GM18511 (cell line): ENCODE measurements around the gene RRBP1.
A peak's percentile ranks its signal among the peaks of the same experiment; 100 is the strongest.

Experiments used
- ATAC-seq: cut with Tn5 transposase; IDR thresholded peaks from one replicate; pipeline ENCODE4 v1.9.1; 2021; ENCODE audit warnings: mild to moderate bottlenecking, moderate library complexity; ENCODE audit not compliant: unreplicated experiment

Gene RRBP1

DNA sequence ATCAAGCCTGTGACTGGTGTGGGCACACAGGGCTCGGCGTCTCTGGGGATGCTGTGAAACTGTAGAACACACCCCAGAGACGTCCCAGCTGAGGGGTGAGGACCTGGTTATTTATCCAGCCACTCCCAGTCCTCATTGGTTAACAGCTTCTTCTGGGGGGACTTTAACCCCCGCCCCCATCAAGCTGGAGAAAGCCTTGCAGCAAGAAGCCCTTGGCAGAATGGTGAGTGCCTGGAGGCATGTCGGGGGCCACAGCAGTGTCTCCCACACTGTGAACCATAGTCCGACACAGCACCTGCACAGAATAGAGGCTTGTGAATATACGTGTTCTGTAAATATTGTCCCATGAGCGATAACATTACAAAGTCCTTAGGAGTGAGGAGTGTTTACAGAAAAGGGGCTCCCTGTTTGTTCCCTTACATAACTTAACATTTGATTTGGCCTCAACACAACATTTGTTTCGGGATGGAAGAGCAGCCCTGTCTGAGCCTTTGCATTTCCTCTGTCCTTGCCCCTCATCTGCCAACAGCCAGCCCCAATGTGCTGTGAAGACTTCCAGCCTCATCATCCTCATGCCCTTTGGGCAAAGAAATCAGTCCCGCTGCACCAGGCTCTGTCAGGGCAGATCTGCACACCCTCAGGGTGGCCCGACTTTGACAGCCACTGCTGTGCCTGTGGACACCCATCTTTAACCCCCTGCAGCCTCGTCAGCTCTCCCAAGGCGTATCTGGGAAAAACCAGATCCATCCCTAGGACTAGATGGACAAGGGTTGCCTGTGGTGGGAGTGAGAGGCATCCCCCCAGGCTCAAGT is 2.2 kb upstream of the RRBP1 start:
- no peak for ATAC-seq

DNA sequence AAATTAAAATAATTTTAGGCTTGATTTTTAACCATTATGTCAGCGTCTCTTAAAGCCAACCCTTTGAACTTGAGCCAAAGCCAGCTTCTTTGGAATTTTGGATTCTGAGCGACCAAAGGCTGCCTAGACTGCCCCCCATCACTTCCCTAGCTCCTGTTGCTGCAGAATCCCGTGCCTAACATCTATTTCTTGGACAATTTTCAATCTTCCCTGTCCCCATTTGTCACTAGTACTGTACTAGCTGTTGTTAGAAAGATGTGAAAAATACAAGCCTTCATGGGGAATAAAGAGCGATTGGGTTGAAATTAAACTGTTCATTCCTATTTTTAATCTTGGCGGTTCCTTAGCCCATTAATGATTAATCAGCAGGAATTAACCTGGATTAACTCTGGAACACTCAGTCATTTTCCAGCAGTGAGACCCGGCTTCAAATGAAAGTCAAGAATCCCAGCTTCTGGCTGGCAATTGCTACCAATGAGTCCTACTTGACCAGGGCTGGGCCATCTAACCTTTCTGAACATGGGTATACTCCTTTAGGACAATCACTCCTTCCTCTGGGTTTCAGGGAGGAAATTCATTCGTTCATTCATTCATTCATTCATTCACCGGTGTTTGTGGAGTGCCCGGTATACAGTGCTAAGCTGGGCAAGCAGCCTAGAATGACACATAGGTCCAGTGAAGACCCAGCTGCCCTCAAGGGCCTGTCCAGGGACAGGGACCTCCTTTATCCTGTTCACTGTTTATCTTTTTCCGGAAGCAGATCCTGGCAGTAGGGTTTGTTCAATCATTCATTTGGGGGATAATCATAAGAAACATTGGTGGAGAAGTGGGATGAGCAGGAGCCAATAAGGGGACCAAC is 1.4 kb upstream of the RRBP1 start:
- ATAC-seq: no peak

DNA sequence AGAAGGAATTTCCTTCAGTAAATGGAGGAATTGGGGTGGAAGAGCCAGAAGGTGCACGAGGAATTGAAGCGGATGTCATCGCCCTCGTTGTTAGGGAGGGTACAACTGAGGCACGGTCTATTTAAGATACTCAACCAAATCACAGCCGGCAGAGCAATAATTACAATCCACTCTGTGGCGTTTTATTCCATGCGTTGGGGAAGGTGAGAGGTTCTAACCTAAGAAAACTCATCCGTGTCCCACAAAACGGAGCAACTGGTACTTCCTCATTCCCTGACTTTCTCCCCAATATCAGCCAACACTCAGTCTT is 802 bp upstream of the RRBP1 start:
- ATAC-seq: no peak

- peak; percentile 15 for ATAC-seq
Observed at GRCh38 chr20:17681726-17682102, 328 bp downstream of the RRBP1 start.

DNA sequence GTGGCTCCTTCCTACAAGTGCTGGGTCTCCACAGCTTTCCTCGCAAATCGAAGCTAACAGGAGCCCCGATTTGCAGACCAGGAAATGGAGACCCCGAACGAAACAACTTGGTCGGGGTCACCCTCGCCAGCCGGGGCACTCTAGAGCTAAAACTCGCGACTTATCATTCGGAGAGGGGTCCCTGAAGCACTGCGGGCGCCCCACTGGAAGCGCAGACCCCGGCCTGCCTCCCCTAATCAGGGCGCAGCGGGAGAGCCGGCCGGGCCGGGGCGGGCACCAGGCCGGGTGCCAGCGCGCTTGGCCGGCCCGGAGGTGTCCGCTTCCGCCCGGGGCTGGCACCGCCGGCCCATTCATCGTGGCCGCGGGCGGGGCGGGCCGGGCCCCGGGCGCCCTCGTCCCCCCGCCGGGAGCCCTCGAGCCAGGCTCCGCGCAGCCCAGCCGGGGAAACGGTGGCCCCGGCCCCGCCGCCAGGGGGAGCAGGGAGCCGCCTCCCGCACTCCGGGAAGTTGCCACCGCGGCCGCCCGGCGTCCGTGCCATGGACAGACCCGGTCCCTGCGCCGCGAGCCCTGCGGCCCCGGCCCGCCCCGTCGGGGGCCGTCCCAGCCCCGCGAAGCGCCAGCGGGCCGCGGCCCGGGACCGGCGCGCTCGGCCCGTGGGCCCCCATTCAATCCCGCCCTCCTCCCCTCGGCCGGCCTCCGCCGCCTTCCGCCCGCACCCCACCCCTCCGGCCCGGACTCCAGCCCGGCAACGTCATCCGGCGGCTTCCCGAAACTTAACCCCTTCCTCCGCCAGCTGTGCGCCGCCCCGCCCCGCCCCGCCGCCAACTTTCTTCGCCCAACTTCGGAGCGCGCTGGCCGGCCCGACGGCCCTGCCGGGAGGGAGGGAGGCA is 961 bp downstream of the RRBP1 start:
- peak; percentile 52 for ATAC-seq

DNA sequence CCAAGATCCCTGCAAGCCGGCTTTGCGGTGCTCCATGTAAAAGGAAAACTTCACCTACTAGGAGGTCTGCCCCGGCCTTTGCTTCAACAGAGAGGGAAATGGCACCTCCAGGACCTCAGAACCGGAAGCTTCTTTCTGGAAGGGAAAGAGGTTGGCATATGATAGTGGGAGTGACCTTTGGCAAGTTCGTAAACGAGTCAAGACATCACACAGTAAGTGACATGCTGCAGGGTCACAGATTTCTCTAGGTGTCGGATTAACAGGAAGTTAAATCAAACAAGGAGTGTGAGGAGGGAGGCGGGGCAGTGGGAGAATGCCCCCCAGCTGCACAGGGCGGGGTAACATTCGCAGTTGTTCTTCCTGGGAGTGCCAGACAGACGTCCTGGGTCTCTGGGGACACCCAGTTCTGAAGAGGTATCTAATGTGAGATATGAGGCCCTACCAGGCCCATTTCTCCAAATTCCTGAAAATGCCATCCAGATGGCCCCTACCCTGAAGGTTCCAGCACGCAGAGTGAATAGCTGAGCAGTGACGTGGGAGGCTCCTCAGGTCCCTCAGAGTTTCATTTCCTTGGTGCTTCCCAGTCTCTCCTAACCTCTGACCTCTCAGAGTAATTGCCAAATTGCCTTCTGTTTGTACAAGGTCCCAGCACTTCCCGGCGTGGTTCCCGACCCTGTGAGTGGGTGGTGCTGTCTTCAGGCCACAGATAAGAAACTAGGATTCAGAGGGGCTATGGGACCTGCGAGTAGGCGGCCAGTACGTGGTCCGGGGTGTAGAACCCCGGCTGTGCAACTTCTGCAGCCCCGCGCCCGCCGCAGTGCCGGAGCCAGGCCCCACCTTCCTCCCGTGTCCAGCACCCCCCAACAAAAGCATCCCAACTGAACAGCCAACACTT is 1.9 kb downstream of the RRBP1 start:
- ATAC-seq: no peak

- ATAC-seq: no peak
Observed at GRCh38 chr20:17678886-17679285, 3.2 kb downstream of the RRBP1 start.

DNA sequence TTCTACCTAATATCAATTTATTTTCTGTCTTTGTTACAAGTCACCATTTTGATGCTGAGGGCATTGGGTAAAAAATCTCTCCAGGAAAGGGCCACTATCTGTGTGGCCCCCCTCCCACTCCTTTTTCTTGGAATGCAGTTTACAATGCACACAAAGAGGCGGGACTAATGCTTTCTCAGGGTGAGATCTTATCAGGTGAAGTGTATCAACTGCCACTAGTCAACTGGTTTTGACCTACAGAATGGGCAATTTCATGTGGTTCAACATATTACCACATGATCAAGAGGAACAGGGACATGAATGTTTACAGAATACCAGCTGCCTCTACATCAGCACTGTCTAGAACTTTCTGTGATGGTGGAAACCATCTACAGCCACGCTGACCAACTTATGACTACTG is 3.7 kb downstream of the RRBP1 start:
- no peak for ATAC-seq

- no peak for ATAC-seq
Observed at GRCh38 chr20:17676942-17677341, 5.1 kb downstream of the RRBP1 start.

DNA sequence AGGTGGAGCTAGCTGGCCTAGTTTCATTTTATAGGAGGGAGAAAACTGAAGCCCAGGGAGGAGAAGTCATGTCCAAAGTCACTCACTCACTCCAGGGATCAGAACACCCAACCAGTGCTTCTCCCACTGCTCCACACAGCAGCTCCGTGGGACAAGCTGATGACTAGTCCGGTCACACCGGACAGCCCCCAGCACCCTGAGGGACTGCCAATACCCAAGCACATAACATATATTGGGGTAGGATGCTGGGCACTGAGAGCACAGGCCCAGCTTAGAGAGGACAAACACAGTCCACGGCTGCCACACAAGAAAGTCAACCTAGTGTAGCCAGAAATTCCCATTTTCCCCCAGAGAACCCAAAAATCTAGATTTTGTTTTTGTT is 5.7 kb downstream of the RRBP1 start:
- ATAC-seq: no peak

DNA sequence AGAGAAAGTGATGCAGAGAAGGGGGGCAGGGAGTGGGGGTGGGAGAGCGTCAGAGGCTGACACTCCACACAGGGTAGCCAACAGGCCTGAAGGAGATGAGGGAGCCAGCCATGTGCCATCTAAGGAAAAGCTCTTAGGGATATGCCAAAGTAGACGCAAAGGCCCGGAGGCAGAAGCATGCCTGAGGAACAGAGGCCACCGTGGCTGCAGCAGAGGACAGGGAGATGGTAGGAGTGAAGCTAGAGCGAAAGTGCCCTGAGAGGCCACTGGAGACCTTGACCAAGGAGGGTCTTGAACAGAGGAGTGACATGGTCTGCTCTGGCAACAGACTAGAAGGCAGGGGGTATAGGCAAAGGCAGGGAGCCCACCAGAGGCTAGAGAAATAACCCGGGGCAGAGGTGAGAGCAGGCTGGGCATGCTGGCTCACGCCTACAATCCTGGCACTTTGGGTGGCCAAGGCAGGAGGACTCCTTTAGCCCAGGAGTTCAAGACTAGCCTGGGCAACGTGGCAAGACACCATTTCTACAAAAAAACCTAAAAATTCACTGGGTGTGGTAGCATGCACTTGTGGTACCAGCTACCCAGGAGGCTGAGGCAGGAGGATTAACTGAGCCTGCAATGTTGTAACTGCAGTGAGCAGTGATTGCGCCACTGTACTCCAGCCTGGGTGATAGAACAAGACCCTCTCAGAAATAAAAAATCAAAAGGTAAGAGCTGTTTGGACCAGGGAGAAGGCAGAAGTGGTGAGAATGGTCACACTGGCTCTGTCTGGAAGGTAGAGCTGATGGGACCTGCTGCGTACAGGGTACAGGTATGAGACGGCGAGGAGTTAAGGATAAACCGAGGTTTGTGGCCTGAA is 6.3 kb downstream of the RRBP1 start:
- ATAC-seq: no peak

- no peak for ATAC-seq
Observed at GRCh38 chr20:17674722-17675518, 7.1 kb downstream of the RRBP1 start.

- ATAC-seq: no peak
Observed at GRCh38 chr20:17673084-17673483, 9.0 kb downstream of the RRBP1 start.

DNA sequence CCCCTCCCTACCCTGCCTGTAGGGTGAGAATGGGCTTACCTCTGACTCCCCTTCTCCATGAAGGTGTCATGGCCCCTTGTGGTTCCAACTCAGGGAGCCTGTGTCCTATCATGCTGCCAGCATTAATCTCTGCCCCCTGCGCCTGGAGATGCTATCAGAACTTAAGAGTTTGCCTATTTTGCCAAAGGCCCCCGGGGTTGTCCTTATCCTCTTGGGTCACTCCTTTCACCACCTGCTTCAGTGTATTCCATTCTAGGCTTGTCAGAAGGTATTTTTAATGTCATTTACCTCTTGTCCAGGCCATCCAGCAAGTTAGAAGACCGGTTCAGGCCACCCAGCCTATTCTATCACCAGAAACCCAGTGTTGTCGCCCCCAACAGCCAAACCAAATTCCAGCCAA is 10.5 kb downstream of the RRBP1 start:
- ATAC-seq: no peak

- ATAC-seq: no peak
Observed at GRCh38 chr20:17671011-17671410, 11.0 kb downstream of the RRBP1 start.

- ATAC-seq: no peak
Observed at GRCh38 chr20:17669306-17669931, 12.6 kb downstream of the RRBP1 start.

- no peak for ATAC-seq
Observed at GRCh38 chr20:17668432-17668831, 13.6 kb downstream of the RRBP1 start.

DNA sequence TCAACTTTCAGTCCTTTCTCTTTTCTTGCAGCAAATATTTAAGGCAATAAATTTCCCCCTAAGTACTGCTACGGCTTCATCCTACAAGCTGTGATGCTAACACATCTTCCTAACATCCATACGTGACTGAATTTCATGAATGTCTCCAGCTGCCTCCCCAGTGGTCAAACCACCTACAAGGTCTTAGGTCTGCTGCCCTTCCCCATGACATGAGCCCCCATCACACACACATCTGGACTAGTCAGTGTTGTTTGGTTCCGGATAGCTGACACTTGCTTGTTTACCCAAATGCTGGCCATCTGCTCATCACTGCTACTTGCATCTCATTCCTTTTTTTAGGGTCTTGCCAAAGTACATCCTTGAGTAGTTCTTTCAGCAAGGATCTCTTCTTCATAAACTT is 14.6 kb downstream of the RRBP1 start:
- no peak for ATAC-seq
